ENCODE results near the gene TMBIM1. TPM values are rescaled to one million over a fixed set of nuclear protein-coding genes. Genes with fewer than 3 reads are reported as not detected.
A peak's percentile ranks its signal among the peaks of the same experiment; 100 is the strongest.

TMBIM1 gene
- total RNA-seq, 1 donor from 2014 or later: 86.4 TPM

GRCh38 chr2:218233543-218233942, 58.8 kb downstream of the TMBIM1 start:
- no peak for TF ChIP-seq CTCF (IDR thresholded peaks at IDR 0.05)
- H3K36me3 Mint-ChIP-seq (ENCODE audit: unreplicated experiment): peaks cover 58% of the 10 kb centered on the region
- peaks cover 29% of the 10 kb centered on the region for H3K4me1 Mint-ChIP-seq (ENCODE audit: unreplicated experiment)
- no peaks in the 10 kb centered on the region for H3K27me3 Mint-ChIP-seq (ENCODE audit: unreplicated experiment)
- H3K4me3 Mint-ChIP-seq (ENCODE audit: unreplicated experiment): no peak overlapping the region
- DNase-seq (ENCODE audit: extremely low spot score, unreplicated experiment): no peak
- H3K9me3 Mint-ChIP-seq (ENCODE audit: unreplicated experiment): no peaks in the 10 kb centered on the region
- H3K27ac Mint-ChIP-seq (ENCODE audit: unreplicated experiment): no peak overlapping the region

- H3K9me3 Mint-ChIP-seq (ENCODE audit: unreplicated experiment): no peaks in the 10 kb centered on the region
- H3K4me3 Mint-ChIP-seq (ENCODE audit: unreplicated experiment): no peak overlapping the region
- peaks cover 38% of the 10 kb centered on the region for H3K4me1 Mint-ChIP-seq (ENCODE audit: unreplicated experiment)
- peak; percentile 17 for TF ChIP-seq CTCF (IDR thresholded peaks at IDR 0.05)
- peak overlapping the region; percentile 86 for H3K27ac Mint-ChIP-seq (ENCODE audit: unreplicated experiment)
- H3K36me3 Mint-ChIP-seq (ENCODE audit: unreplicated experiment): peaks cover 59% of the 10 kb centered on the region
- no peaks in the 10 kb centered on the region for H3K27me3 Mint-ChIP-seq (ENCODE audit: unreplicated experiment)
- DNase-seq (ENCODE audit: extremely low spot score, unreplicated experiment): no peak
Observed at GRCh38 chr2:218230882-218231281, 61.4 kb downstream of the TMBIM1 start.

GRCh38 chr2:218229851-218230250, 62.5 kb downstream of the TMBIM1 start:
- DNase-seq (ENCODE audit: extremely low spot score, unreplicated experiment): no peak
- Mint-ChIP-seq H3K27ac (ENCODE audit: unreplicated experiment) (peak overlapping the region; percentile 86), H3K36me3 (ENCODE audit: unreplicated experiment) (peaks cover 62% of the 10 kb centered on the region), H3K9me3 (ENCODE audit: unreplicated experiment) (no peaks in the 10 kb centered on the region), H3K4me3 (ENCODE audit: unreplicated experiment) (no peak overlapping the region), H3K4me1 (ENCODE audit: unreplicated experiment) (peaks cover 38% of the 10 kb centered on the region), H3K27me3 (ENCODE audit: unreplicated experiment) (no peaks in the 10 kb centered on the region)
- no peak for TF ChIP-seq CTCF (IDR thresholded peaks at IDR 0.05)

GRCh38 chr2:218229239-218229638, 63.1 kb downstream of the TMBIM1 start:
- Mint-ChIP-seq H3K9me3 (ENCODE audit: unreplicated experiment) (no peaks in the 10 kb centered on the region), H3K27me3 (ENCODE audit: unreplicated experiment) (no peaks in the 10 kb centered on the region), H3K36me3 (ENCODE audit: unreplicated experiment) (peaks cover 56% of the 10 kb centered on the region), H3K4me1 (ENCODE audit: unreplicated experiment) (peaks cover 40% of the 10 kb centered on the region), H3K27ac (ENCODE audit: unreplicated experiment) (peak overlapping the region; percentile 86), H3K4me3 (ENCODE audit: unreplicated experiment) (peak overlapping the region; percentile 33)
- DNase-seq (ENCODE audit: extremely low spot score, unreplicated experiment): no peak
- no peak for TF ChIP-seq CTCF (IDR thresholded peaks at IDR 0.05)

GRCh38 chr2:218228366-218229090, 63.8 kb downstream of the TMBIM1 start:
- no peak for DNase-seq (ENCODE audit: extremely low spot score, unreplicated experiment)
- peaks cover 46% of the 10 kb centered on the region for H3K4me1 Mint-ChIP-seq (ENCODE audit: unreplicated experiment)
- H3K9me3 Mint-ChIP-seq (ENCODE audit: unreplicated experiment): no peaks in the 10 kb centered on the region
- peaks cover 56% of the 10 kb centered on the region for H3K36me3 Mint-ChIP-seq (ENCODE audit: unreplicated experiment)
- H3K27me3 Mint-ChIP-seq (ENCODE audit: unreplicated experiment): no peaks in the 10 kb centered on the region
- no peak for TF ChIP-seq CTCF (IDR thresholded peaks at IDR 0.05)
- H3K4me3 Mint-ChIP-seq (ENCODE audit: unreplicated experiment): no peak overlapping the region
- H3K27ac Mint-ChIP-seq (ENCODE audit: unreplicated experiment): peak overlapping the region; percentile 86
